Mesodermal cell (in vitro differentiated cells): ENCODE data around the gene AFF3.

Source experiments
- H3K27ac ChIP-seq: 2 replicates; pipeline ENCODE4 v1.7.0; 2013; ENCODE audit warnings: mild to moderate bottlenecking, low read depth, low read length, moderate library complexity; ENCODE audit not compliant: severe bottlenecking
- H3K36me3 ChIP-seq: 2 replicates; pipeline ENCODE4 v1.7.1; 2013; ENCODE audit warnings: mild to moderate bottlenecking, low read length, moderate library complexity; ENCODE audit not compliant: control insufficient read depth, insufficient read depth
- H3K4me1 ChIP-seq: one replicate; pipeline ENCODE4 v1.7.1; 2013; ENCODE audit warnings: mild to moderate bottlenecking, low read length; ENCODE audit not compliant: insufficient read depth, control insufficient read depth, poor library complexity, severe bottlenecking
- H3K4me3 ChIP-seq: 2 replicates; pipeline ENCODE4 v1.7.0; 2013; ENCODE audit warnings: low read length, control low read depth, mild to moderate bottlenecking; ENCODE audit not compliant: insufficient read depth, poor library complexity, severe bottlenecking; ENCODE audit errors: extremely low read depth
- H3K9me3 ChIP-seq: 2 replicates; pipeline ENCODE4 v1.7.1; 2013; ENCODE audit warnings: mild to moderate bottlenecking, low read length, moderate library complexity; ENCODE audit not compliant: control insufficient read depth
- WGBS, 2 experiments: methylation state at CpG; one replicate each; pipeline ENCODE4 v1.1.5; 2013; ENCODE audit warnings: missing lambda C conversion rate in 2 of 2; ENCODE audit not compliant: insufficient coverage in 2 of 2; 5-methylcytosine and 5-hydroxymethylcytosine counted together

Gene AFF3

GRCh38 chr2:99689145-99689742 lies 453.1 kb downstream of the AFF3 start:
- Histone ChIP-seq H3K4me3 (no peak overlapping the region), H3K27ac (no peak overlapping the region), H3K36me3 (no peaks in the 10 kb centered on the region), H3K4me1 (no peaks in the 10 kb centered on the region), H3K9me3 (no peaks in the 10 kb centered on the region)
- WGBS, 2 experiments, result 78 to 100% methylated on average over 1 of the region's 3 CpGs

DNA sequence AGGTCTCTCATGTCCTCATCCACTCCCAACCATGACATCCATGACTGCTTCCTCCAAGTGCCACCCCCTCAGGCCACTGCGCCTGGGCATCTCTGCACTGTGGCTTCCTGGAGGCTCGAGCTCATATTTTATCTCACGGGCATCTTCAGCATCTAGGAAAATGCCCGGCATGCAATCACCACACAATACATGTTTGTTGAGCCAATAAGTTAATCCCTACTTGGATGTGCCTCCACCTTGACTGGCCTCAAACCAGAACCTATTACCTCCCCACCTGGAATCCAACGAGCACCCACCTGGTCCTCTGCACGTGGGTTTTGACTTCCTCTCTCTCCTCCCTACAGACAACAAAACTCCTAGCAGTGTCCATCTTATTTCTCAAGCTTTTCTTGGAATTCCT lies 453.7 kb downstream of the AFF3 start:
- Histone ChIP-seq H3K4me1 (no peaks in the 10 kb centered on the region), H3K27ac (no peak overlapping the region), H3K36me3 (no peaks in the 10 kb centered on the region), H3K4me3 (no peak overlapping the region), H3K9me3 (no peaks in the 10 kb centered on the region)
- 88 to 92% methylated on average over 5 to 6 of the region's 6 CpGs for WGBS, 2 experiments

DNA sequence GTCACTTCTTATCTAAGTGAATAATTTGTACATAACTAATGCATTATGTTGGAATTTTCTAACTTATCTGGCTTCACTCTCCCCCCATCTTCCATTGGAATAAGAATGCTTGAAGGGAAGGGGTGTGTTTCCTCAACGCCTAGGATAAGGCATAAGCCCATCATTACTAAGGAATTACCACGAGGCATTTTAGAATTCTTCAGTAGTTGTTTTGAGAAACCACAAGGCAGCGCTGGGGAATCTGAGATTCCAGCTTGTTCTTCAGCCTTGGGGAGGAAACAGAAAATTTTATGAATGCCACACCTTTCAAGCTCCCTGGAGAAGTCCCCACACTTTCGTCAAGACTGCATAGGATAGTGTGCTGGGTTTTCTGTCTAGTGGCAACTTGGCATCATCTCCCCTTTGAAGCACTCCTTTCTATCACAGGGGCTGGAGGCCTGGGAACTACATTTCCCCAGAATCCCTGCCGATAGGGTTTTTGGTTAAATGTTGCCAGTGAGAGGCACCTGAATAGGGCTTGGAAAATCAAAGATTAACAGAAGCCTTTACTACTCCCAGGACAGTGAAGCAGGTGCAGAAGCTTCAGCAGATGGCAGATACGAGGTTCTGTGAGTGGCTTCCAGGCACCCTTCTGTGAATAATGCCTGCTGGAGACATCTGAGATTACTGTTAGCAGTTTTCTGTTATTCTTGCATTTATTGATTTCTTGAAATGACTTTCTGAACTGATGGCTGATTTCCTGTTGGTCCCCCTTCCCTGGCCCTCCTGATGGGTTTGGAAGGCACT lies 459.9 kb downstream of the AFF3 start:
- no peak overlapping the region for H3K4me3 ChIP-seq
- 75 to 87% methylated on average over 1 to 5 of the region's 6 CpGs for WGBS, 2 experiments
- H3K9me3 ChIP-seq, result no peaks in the 10 kb centered on the region
- H3K4me1 ChIP-seq, result no peaks in the 10 kb centered on the region
- no peak overlapping the region for H3K27ac ChIP-seq
- H3K36me3 ChIP-seq, result no peaks in the 10 kb centered on the region

DNA sequence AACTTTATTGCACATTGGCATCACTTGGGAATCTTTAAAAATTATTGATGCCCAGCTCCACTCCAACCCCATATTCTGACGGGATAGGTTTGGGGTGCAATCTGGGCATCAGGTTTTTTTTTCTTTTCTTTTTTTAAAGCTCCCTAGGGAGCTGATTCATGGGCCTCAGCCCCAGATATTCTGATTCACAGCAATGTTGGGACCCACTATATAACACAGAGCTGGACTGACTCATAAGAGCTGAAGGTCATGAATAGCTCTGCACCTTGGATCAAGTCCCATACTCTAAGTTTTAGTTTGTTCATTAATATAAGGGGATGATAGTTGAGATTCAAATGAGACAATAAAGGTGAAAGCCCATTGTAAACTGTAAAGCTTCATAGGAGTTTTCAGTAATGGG lies 461.4 kb downstream of the AFF3 start:
- WGBS, 2 experiments, result no CpG with 5 or more reads among the region's 1 CpG
- Histone ChIP-seq H3K4me3 (no peak overlapping the region), H3K36me3 (no peaks in the 10 kb centered on the region), H3K9me3 (no peaks in the 10 kb centered on the region), H3K27ac (no peak overlapping the region), H3K4me1 (no peaks in the 10 kb centered on the region)

DNA sequence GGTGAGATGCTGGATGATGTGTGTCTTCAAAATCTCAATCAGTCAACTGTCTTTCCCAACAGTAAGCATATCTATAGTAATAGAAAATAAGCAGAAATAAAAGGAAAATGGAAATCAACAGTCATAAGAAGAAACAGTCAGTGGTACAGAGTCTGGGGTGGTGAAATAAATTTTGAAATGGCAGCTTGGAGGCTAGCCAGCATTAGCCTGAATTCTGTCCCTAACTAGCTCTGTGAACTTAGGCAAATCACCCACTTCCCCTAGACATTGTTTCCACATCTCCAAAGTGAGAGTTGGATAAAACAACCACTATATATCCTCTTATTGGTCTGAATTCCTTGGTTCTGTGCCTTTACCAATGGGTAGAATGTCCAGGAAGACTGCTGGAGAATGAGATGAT lies 462.9 kb downstream of the AFF3 start:
- no peaks in the 10 kb centered on the region for H3K9me3 ChIP-seq
- H3K36me3 ChIP-seq, result no peaks in the 10 kb centered on the region
- no peaks in the 10 kb centered on the region for H3K4me1 ChIP-seq
- H3K4me3 ChIP-seq, result no peak overlapping the region
- no peak overlapping the region for H3K27ac ChIP-seq

DNA sequence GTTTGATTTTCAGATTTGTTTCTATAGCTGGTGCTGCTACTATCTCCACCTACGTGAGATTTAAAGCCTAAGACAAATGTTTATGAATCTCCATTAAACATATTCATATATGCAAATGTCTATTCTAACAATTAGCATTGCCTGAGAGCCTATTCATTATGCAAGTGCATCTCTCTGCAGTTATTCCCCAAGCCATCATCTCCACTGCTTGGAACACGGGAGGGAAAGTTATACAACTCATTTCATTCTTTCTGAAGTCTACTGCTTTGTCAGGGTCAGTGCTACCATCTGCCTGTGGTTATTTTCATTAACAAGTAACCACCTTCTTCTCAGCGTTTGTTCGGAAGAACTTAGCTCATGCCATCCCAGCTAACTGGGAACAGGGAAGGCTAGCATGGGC lies 463.8 kb downstream of the AFF3 start:
- H3K36me3 ChIP-seq, result no peaks in the 10 kb centered on the region
- no peaks in the 10 kb centered on the region for H3K4me1 ChIP-seq
- H3K4me3 ChIP-seq, result no peak overlapping the region
- no peaks in the 10 kb centered on the region for H3K9me3 ChIP-seq
- H3K27ac ChIP-seq, result no peak overlapping the region
- 100% methylated on average over 3 of the region's 4 CpGs for WGBS, 2 experiments

GRCh38 chr2:99677814-99678213 lies 464.6 kb downstream of the AFF3 start:
- 86 to 92% methylated on average over 6 to 7 of the region's 7 CpGs for WGBS, 2 experiments
- Histone ChIP-seq H3K9me3 (no peaks in the 10 kb centered on the region), H3K36me3 (no peaks in the 10 kb centered on the region), H3K27ac (no peak overlapping the region), H3K4me3 (no peak overlapping the region), H3K4me1 (no peaks in the 10 kb centered on the region)

- H3K27ac ChIP-seq, result no peak overlapping the region
- H3K4me1 ChIP-seq, result no peaks in the 10 kb centered on the region
- no peak overlapping the region for H3K4me3 ChIP-seq
- no peaks in the 10 kb centered on the region for H3K9me3 ChIP-seq
- 93 to 97% methylated on average over 5 to 8 of the region's 12 CpGs for WGBS, 2 experiments
- no peaks in the 10 kb centered on the region for H3K36me3 ChIP-seq
Measured at GRCh38 chr2:99675130-99675661, 467.2 kb downstream of the AFF3 start.

- H3K27ac ChIP-seq, result no peak overlapping the region
- no peaks in the 10 kb centered on the region for H3K36me3 ChIP-seq
- no peaks in the 10 kb centered on the region for H3K9me3 ChIP-seq
- WGBS, 2 experiments, result 90 to 98% methylated on average over 6 to 7 of the region's 8 CpGs
- H3K4me1 ChIP-seq, result no peaks in the 10 kb centered on the region
- H3K4me3 ChIP-seq, result no peak overlapping the region
Measured at GRCh38 chr2:99674090-99674489, 468.3 kb downstream of the AFF3 start.

DNA sequence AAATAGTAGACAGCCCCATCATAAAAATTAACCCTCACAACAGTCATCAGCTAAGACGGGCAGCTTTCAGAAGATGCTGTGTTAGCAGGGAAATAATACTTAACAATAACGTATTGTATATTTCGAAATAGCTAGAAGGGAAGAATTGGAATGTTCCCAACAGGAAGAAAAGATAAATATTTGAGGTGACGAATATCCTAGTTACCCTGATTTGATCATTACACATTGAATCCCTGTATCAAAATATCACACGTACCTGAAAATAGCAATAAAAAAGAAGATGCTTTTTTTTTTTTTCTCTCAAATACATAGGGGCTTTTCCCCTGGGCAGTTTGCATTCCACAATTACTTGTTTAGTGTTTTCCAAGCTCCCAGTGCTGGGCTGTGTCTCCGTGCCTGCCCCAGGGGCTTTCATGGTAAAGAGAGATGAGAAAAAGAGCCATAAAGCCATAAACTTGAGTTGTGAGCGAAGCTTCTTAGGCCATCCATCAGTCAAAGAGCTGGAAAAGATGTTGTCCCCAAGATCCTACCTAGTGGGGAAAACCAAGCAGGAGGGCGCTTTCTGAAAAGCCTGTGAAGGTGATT lies 469.5 kb downstream of the AFF3 start:
- no peaks in the 10 kb centered on the region for H3K36me3 ChIP-seq
- H3K4me1 ChIP-seq, result no peaks in the 10 kb centered on the region
- H3K27ac ChIP-seq, result no peak overlapping the region
- 64 to 81% methylated on average over 2 to 5 of the region's 8 CpGs for WGBS, 2 experiments
- no peak overlapping the region for H3K4me3 ChIP-seq
- no peaks in the 10 kb centered on the region for H3K9me3 ChIP-seq
